ENCODE results near the gene GLRX3.
"Not testable (repeated sequence)": the region's sequence is repeated elsewhere in the genome, so short reads cannot be mapped to it uniquely, and the experiment has no call there.

GLRX3 gene

DNA sequence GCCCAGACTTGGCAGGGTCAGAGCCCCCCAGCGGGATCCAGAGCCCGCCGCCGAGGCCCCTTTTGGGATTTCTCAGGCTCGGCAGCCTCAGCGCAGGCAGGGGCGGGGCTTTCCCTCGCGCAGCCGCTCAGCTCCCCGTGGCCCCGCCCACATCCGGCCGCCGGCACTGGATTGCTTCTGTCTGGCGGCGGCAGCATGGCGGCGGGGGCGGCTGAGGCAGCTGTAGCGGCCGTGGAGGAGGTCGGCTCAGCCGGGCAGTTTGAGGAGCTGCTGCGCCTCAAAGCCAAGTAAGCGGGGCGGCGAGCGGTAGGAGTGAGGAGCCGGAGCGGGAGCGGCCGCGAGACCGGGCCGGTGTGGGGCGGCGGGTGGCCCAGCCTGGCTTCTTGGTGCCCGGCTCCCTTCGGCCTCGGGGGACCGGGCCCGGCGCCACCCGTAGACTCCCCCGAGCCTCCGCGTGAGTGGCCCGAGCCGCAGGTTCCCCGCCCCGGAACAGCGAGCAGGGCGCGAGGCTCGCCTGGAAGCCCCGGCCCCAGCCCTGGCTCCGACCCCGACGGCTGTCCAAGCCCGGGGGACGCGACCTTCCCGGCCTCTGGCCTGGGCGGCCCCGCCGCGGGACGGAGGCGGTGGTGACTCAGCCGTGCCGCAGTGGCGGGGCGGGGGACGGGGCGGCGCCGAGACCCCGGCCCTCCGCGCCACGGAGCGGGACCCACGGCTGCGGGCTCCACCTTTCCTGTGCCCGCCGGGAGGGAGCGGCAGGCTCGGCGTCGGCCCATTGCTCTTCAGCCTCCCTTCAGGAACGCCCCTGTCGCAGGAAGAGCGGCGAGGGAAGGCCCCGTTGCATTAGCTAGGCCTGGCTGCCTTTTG lies at the start of gene GLRX3:
Gene GLRX3, plus strand, starts transcription at position 166 of the 864 bp plus-strand sequence. Its CDS starts 30 bp downstream, at position 196.
- DNase-seq (ENCODE audit: low read depth, low spot score), result peak; percentile 93

DNA sequence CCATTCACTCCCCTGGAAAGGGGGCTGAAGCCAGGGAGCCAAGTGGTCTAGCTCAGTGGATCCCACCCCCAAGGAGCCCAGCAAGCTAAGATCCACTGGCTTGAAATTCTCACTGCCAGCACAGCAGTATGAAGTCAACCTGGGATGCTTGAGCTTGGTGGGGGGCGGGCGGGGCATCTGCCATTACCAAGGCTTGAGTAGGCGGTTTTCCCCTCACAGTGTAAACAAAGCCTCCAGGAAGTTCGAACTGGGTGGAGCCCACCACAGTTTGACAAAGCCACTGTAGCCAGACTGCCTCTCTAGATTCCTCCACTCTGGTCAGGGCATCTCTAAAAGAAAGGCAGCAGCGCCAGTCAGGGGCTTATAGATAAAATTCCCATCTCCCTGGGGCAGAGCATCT lies 45.6 kb upstream of the GLRX3 start:
- peak; percentile 53 for DNase-seq (ENCODE audit: low read depth, low spot score)

DNA sequence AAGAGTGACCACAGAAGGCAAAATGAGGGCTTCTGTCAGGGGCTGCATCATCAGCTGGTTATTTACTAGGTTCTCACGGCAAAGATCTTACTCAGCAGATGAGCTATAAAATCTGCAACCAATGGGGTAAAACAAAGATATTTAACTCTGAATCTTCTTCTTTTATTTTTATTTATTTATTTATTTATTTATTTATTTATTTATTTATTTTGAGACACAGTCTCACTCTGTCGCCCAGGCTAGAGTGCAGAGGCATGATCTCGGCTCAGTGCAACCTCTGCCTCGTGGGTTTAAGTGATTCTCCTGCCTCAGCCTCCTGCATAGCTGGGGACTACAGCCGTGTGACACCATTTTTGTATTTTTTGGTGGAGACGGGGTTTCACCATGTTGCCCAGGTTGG lies 36.8 kb upstream of the GLRX3 start:
- DNase-seq (ENCODE audit: low read depth, low spot score), result no peak

DNA sequence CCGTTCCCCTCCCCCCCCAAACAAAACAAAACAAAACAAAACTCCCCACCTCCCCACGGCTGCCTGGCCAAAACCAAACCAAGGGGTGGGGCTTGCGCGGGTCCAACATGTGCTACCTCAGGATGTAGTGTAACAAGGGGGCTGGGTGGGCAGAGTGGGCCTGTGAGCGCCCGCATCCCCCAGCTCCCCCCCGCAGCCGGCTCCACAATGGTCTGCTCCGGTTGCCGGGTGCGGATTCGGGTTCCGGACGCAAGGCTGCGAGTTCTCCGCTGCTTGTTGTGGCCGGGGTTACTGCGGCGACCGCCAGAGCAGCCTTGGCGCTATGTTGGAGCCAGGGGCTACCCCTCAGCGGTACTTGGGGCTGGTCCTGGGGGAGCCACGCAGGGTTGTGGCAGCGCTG lies 30.5 kb upstream of the GLRX3 start:
- peak; percentile 87 for DNase-seq (ENCODE audit: low read depth, low spot score)

DNA sequence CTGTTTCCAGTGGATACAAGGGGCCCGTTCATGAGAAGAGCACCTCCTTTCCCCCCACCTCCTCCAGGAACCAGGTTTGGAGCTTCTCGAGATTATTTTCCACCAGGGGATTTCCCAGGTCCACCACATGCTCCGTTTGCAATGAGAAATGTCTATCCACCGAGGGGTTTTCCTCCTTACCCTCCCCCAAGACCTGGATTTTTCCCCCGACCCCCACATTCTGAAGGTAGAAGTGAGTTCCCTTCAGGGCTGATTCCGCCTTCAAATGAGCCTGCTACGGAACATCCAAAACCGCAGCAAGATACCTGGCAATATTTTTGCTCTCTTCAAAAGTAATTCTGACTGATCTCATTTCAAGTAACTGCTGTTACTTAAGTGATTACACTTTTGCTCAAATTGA lies 28.0 kb upstream of the GLRX3 start:
- not testable (repeated sequence) for DNase-seq (ENCODE audit: low read depth, low spot score)

DNA sequence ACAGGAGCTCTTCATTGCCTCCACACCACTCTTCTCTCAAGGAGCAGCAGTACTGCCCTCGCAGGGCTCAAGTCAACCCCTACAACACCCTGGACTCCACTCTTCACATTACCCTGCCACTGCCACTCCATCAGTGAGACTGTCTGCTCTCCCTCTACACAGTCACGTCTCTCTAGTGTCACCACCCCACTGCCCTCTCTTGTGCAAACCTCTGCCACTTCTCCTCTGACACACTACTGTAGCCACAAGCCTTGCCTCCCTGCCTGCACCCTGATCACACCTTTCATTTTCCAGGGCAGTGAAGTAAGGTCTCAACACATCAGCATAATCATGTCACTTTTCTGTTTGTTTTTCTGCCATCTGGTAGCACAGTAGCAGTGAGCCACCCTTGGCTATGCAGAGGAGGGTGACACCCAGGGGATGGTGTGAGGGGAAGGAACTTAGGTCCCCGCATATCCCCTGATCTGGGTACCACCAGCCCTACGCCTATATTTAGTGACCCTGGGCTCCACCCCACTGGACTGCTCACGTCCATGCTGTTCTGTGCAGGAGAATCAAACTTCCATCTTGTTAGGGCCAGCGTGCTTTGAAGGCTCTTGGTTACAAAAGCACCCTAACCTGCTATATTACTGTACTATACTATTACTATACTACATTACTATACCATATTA lies 27.1 kb upstream of the GLRX3 start:
- no peak for DNase-seq (ENCODE audit: low read depth, low spot score)

DNA sequence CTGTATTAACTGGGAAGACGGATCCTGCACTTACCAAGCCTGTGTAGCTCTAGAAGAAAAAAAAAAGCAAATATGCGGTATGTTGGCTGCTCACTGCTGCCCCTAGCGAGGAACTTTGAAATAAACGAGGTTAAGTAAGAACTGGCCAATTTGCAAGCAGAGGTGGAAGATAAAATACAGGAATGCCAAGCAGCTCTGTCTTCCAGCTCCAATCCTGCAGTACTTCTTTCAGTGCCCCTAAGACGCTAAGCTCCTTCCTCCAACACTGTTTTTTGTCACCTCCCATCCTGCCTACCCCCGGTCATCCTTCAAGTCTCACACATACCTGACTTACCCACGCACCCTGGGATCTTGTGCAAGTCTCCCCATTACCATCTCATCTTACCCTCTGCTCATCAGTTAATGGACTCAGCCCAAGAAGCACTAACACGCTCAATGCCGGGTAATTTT lies 26.4 kb upstream of the GLRX3 start:
- DNase-seq (ENCODE audit: low read depth, low spot score), result peak; percentile 90

DNA sequence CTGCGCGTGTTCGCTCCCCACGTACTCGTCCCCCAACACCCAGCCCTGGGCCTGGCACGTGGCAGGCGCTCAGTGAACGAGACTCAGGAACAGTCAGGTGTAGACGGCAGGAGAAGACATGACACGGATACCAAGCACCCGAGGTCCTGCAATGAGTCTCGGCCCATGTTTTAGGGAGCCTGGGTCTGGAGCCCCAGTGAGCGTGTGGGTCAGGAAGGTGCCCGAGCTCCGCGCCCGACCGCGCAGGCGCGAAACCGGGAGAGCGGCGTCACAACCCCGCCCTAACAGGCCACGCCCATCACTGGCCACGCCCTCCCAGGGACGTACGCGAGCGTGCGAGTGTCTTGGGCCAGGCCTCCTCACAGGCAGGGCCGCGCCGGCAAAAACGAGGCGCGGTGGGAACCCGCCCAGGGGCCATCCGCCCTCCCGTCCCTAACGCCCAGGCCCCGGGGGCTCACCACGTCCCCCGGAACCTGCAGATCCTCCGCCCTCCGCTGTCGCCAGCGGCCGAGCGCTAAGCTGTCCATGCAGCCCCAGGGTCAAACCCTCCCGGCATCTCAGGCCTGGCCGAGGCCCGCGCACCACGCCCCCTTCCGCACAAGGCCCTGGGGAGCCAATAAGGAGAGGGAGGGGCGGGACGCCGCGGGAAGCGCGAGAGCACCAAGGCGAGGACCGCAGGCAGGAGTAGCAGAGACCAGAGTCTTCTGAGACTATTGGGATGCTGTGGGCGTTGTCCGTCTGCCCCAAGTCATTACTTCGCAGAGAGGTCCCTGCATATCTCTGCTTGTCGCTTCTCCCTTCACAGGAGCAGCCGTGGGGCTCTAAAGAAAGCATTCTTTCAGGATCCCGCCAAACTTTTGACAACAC lies 25.7 kb upstream of the GLRX3 start, which contains the start of gene C10orf143:
Gene C10orf143, minus strand, starts transcription at position 585 of the 867 bp plus-strand sequence. Its CDS starts 58 bp downstream, at position 527.
- peak; percentile 99 for DNase-seq (ENCODE audit: low read depth, low spot score)

DNA sequence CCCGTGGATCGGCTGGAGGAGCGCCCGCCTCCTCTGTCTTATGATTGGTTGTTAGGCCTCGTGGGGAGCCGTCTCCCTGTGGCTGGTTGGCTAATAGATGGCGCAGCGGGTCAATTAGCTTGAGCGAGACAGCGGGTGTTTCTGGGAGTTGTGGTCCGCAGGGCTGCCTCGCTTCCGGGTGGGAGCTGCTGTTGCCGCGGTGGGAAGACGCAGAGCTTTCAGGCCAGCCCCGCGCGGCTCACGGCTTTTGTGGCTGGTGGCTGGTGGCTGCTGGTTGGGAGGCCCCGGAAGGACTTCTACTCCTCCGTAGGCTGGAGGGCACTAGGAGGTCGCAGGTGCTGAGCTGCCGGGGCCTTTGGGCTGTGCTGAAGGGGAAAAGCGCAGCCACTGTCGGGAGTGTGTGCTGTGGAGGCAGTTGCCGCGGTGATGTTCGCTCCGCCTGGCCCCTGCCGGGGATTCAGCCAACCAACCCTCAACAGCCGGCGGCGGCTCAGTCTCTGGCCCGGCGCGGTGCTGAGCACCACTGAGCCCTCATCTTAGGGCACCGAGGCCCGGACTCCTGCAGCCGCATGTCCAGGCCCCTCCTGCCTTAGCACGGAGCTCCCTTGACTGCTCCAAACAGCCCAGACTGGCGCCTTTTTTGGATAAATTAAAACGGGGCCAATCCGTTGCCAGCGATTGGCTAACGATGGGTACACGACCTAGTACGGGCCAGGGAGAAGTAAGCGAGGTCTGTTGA lies 24.9 kb upstream of the GLRX3 start:
- DNase-seq (ENCODE audit: low read depth, low spot score), result peak; percentile 99

DNA sequence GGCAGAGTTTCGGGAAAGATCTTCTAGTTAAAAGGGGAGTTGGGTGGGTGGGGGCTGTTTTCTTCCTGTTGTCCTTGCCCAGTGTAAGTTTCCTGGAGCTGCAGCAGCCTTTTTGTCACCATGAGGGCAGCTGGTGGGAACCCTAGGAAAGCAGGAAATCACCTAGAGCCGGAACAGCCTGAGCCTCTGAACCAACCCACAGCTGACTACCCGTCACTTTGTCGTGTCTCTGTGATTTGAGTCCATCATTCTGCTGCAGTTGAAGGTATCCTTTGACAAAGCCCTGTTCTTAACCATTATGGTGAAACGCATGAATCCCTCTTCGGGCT lies 24.4 kb upstream of the GLRX3 start:
- no peak for DNase-seq (ENCODE audit: low read depth, low spot score)

DNA sequence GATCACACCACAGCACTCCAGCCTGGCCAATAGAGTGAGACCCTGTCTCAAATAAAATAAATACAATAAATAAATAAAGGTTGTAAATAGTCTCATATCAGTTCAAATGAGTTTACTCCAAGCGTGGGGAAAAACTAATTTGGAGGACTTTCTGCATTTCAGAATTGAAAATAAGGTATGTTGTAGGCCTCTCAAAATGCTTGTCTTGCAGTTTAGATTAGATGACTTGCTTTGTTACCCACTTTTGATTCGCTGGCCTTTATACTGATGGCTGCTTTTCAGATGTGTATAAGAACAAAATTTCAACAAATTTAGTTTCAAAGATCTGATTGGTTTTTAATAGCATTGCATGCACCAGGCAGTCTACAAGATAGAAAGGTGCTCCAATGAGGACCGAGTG lies 23.4 kb upstream of the GLRX3 start:
- DNase-seq (ENCODE audit: low read depth, low spot score), result no peak

DNA sequence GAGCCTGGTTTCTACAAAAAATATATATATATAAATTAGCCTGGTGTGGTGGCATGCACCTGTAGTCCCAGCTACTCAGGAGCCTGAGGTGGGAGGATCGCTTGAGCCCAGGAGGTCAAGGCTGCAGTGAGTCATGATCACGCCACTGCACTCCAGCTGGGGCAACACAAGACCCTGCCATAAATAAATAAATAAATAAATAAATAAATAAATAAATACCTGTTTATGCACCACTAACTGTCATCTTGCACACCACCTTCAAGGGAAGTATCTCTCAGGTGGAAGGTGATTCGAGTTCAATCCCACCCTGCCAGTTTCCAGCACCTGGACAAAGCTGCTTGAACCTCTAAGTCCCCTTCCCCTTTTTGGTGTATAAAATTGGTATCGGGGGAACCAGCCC lies 19.2 kb upstream of the GLRX3 start:
- not testable (repeated sequence) for DNase-seq (ENCODE audit: low read depth, low spot score)

DNA sequence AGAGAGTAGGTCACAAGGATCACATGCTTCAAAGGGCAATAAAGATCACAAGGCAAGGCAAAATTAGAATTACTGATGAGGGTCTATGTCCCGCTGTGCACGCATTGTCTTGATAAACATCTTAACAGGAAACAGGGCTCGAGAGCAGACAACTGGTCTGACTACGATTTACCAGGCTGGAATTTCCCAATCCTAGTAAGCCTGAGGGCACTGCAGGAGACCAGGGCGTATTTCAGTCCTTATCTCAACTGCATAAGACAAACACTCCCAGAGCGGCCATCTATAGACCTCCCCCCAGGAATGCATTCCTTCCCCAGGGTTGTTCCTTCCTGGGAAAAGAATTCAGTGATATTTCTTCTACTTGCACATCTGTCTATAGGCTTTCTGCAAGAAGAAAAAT lies 18.7 kb upstream of the GLRX3 start:
- not testable (repeated sequence) for DNase-seq (ENCODE audit: low read depth, low spot score)

DNA sequence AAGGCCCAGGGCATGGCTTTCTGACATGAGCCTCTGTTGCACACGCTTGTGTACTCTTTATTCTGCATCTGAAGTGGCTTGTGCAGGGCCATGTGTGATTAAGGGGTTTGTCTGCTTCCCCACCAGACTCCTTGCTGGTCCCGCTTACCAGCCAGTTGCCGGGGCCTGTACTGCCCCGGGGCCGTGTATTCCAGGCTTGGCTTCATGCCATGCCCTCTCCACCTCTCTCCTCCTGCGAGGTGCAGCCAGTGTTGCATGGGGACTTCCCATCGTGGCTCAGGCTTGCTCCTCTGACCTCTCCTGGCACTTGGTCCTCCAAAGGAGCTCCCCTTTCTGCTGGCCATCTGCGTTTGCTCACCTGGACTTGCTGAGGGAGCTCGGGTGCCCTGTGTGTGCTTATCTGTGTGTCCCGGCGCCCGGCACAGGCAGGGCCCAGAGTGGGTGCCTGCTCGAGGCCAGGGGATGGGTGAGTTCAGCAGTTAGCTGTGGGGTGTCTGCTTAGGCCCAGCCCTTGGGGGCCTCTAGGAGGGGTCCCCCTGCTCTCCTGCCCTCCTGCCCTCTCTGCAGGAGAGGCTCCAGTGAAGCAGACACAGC lies 14.6 kb upstream of the GLRX3 start:
- DNase-seq (ENCODE audit: low read depth, low spot score), result no peak

DNA sequence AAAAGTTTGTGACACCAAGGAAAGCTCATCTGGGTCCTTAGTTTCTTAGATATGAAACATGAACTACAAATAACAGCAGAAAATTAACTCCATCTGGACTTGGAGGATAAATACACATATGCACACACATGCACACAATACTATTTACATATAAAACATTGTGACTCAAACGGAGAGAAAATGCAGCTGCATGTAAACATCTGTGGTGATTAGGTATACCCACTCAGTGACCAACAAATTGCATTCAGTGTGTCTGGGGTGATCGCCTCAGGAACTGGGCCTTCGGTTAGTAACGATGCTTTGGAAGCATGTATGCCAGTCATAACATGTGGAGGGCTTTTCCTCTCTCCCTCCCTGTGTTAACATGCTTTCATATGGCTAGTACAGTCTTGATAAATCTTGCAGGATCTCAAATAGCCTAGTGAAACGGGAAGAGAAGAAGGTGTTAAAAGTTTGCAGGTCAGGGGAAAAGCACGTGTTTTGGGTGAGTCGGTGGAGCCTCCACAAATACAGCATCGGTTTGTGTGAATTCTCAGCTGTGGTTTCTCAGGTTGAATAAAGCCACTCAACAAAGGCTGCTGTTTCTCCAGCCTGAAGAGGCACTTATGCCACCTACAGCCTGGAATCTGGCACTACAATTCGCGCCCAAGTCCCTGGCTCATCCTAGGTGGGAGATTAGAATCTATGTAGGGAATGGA lies 8.7 kb upstream of the GLRX3 start:
- peak; percentile 81 for DNase-seq (ENCODE audit: low read depth, low spot score)

DNA sequence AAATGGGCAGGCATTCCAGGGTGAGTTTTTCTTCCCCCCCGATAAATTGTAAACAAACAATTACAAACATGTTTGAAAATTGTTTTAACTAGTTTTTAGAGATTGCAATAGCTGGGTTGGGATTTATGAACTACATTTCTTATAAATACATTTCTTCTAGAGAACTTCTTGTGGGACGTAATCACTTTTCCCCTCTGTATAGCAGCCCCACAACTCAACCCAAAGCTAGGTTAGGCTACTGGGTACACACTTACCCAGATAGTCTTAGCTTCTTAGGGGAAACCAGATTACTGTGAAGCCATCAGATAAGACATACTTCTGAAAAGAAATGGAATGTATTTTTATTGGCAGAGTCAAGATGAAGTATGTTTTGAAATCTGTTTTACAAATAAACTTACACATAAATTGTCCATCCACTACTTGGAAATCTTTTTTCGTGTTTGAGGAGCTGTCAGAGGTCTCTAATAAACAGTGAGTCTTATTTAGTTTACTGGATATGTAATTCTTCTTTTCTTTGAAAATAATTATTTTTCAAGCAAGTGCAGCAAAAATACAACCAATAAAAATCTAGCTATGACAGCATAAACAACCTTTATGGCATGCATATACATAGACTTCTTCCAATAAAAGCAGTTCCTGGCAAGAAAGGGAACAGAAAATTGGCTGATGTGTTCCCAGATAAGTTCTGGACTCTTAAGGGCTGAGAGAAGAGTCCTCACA lies 8.0 kb upstream of the GLRX3 start:
- no peak for DNase-seq (ENCODE audit: low read depth, low spot score)

DNA sequence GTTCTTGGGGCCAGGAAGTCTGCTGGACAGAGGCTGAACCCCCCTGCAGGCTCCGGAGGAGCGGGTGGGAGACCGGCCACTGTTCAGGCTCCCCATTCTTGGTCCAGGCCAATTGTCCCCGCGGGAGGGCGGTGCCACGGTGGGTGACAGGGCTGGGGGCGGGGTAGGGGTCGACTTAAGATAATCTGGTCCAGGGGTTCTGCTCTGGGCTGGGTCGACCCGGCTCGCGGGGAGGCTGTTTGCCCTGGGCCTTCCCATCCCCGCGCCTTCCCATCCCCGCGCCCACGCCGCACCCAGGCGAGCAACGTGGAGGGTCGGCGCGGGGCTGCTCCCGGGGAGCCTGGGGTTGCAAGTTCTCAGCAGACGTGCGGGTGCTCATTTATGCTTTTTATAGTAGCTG lies 7.3 kb upstream of the GLRX3 start:
- DNase-seq (ENCODE audit: low read depth, low spot score), result no peak

DNA sequence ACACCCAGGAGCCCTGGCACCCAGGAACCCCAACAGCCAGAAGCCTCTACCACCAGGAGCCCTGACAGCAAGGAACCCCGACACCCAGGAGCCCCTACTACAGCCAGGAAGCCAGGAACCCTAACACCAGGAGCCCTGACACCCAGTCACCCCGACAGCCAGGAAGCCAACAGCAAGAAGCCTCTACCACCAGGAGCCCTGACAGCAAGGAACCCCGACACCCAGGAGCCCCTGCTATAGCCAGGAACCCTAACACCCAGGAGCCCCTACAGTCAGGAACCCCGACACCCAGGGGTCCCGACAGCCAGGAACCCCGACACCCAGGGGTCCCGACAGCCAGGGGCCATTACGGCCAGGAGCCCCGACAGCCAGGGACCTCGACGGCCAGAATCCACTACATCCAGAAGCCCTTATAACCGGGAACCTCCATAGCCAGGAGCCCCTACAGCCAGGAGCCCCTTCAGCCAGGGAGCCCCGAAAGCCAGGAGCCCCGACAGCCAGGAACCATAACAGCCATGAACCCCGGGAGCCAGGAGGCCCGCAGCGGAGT lies 440 bp upstream of the GLRX3 start:
- DNase-seq (ENCODE audit: low read depth, low spot score), result no peak

DNA sequence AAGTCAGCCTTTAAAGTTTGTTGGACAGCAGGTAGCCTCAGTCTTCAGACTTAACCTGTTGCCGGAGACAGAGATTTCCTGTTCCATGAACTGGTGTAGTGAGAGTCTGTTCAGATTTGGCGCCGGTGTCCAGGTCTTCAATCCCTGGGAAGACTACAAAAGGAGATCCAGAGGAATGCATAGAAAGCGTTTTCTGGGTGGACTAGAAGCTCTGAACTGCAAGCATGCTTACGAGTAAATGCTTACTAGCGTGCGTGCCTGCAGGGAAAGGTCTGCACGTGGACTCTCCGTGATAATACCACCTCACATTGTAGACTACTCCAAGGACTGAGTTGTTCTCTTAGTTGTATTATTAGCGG lies 878 bp downstream of the GLRX3 start:
- peak; percentile 46 for DNase-seq (ENCODE audit: low read depth, low spot score)
